HCT116 (cell line): ENCODE data around the gene MAP7. TPM values are rescaled to one million over a fixed set of nuclear protein-coding genes. Genes with fewer than 3 reads are reported as not detected.

Source experiments
- ATAC-seq: fragments of 200-7000 bp; cut with Tn5 transposase; 2 replicates; pipeline ENCODE4 v1.9.1; 2020; ENCODE audit warnings: mild to moderate bottlenecking, moderate library complexity
- BruUV-seq: library from RNA; stranded (reverse); fragments of 400-500 nt; replicated peaks from 2 replicates; lab custom pipeline; 2021; lab: Mats Ljungman, UMichigan
- CTCF ChIA-PET: fragments of 300-600 bp; sonication (Branson Sonifier 250); formaldehyde crosslinking; loops from one replicate; lab custom pipeline; 2021; ENCODE audit warnings: antibody characterized with exemption; lab: Charles Lee
- POLR2A ChIA-PET: fragments of 300-600, 350-600 bp; sonication (Branson Sonifier 250); formaldehyde crosslinking; loops from one replicate; lab custom pipeline; 2021; ENCODE audit warnings: antibody characterized with exemption; lab: Charles Lee
- RAD21 ChIA-PET, 2 experiments: fragments of 300-600 bp; sonication (Branson Sonifier 250); formaldehyde crosslinking; loops; one replicate each; lab custom pipeline; 2023; ENCODE audit warnings: low total read pairs in 2 of 2; ENCODE audit not compliant: uncharacterized antibody in 2 of 2, unreplicated experiment in 2 of 2, low non-redundant PET in 1 of 2; lab: Charles Lee
- DNase-seq: peaks from one replicate; pipeline ENCODE4 v3.0.0-alpha.2; 2010; ENCODE audit warnings: low read depth, low spot score
- H2AFZ ChIP-seq: fragments of 200-600 bp; shearing (Covaris generic), sonication (generic); 2 replicates; pipeline ENCODE4 v1.6.1; 2017; ENCODE audit warnings: low read depth, mixed run types, mixed read lengths, antibody characterized with exemption, low read length; ENCODE audit not compliant: poor library complexity, severe bottlenecking
- H3K27ac ChIP-seq: 2 replicates; pipeline ENCODE4 v1.5.1; 2012; ENCODE audit warnings: low read depth, low read length
- H3K27me3 ChIP-seq: fragments of 200-600 bp; sonication (generic); 2 replicates; pipeline ENCODE4 v1.6.1; 2016; ENCODE audit warnings: mixed run types, low read length, mixed read lengths; ENCODE audit not compliant: insufficient read depth
- H3K36me3 ChIP-seq, 2 experiments: fragments of 200-500 bp in 1 of 2; fragments of 200-600 bp in 1 of 2; sonication (Bioruptor generic) in 1 of 2; sonication (generic) in 1 of 2; 2 replicates each; pipeline versions ENCODE4 v1.5.1 to v1.6.1; 2014 to 2016; ENCODE audit warnings: low read length in 2 of 2, inconsistent platforms in 1 of 2, mixed read lengths in 1 of 2, mixed run types in 1 of 2; ENCODE audit not compliant: insufficient read depth in 2 of 2, control insufficient read depth in 1 of 2
- H3K4me1 ChIP-seq, 2 experiments: fragments of 200-600 bp in 1 of 2; sonication (generic) in 1 of 2; 2 replicates each; pipeline versions ENCODE4 v1.5.1 to v1.6.1; 2012 to 2017; ENCODE audit warnings: low read length in 2 of 2, inconsistent platforms in 1 of 2, mild to moderate bottlenecking in 1 of 2, mixed read lengths in 1 of 2, mixed run types in 1 of 2, moderate library complexity in 1 of 2; ENCODE audit not compliant: insufficient read depth in 2 of 2, control insufficient read depth in 1 of 2
- H3K4me2 ChIP-seq: fragments of 200-600 bp; sonication (generic); 2 replicates; pipeline ENCODE4 v1.6.1; 2017; ENCODE audit warnings: mixed run types, low read length, mixed read lengths
- H3K4me3 ChIP-seq, 2 experiments: fragments of 200-600 bp in 1 of 2; sonication (generic) in 1 of 2; replicated peaks in 1 of 2; 2 replicates each; pipeline ENCODE4 v1.5.1; 2011 to 2016; ENCODE audit warnings: low read length in 2 of 2, control low read depth in 1 of 2, low read depth in 1 of 2, mild to moderate bottlenecking in 1 of 2, mixed read lengths in 1 of 2, mixed run types in 1 of 2
- H3K79me2 ChIP-seq: fragments of 200-600 bp; sonication (generic); 2 replicates; pipeline ENCODE4 v1.6.1; 2017; ENCODE audit warnings: mild to moderate bottlenecking, mixed run types, low read length, moderate library complexity, mixed read lengths; ENCODE audit not compliant: insufficient read depth
- H3K9ac ChIP-seq: fragments of 200-600 bp; sonication (generic); 2 replicates; pipeline ENCODE4 v1.6.1; 2016; ENCODE audit warnings: low read length, mixed read lengths
- H3K9me2 ChIP-seq: fragments of 200-600 bp; sonication (generic), shearing (Covaris generic); 2 replicates; pipeline ENCODE4 v1.6.1; 2017; ENCODE audit warnings: mixed run types, mild to moderate bottlenecking, moderate library complexity; ENCODE audit not compliant: insufficient read depth
- H3K9me3 ChIP-seq, 2 experiments: fragments of 200-500 bp in 1 of 2; fragments of 200-600 bp in 1 of 2; sonication (Bioruptor generic) in 1 of 2; sonication (generic) in 1 of 2; 2 replicates each; pipeline ENCODE4 v1.6.1; 2014 to 2017; ENCODE audit warnings: low read length in 2 of 2, mixed read lengths in 2 of 2, inconsistent platforms in 1 of 2, low read depth in 1 of 2, mild to moderate bottlenecking in 1 of 2, mixed run types in 1 of 2, moderate library complexity in 1 of 2; ENCODE audit not compliant: control insufficient read depth in 1 of 2, insufficient read depth in 1 of 2
- H4K20me1 ChIP-seq: fragments of 200-600 bp; sonication (generic), shearing (Covaris generic); 2 replicates; pipeline ENCODE4 v1.6.1; 2017; ENCODE audit warnings: mixed run types, mild to moderate bottlenecking, moderate library complexity; ENCODE audit not compliant: insufficient read depth
- ATF3 ChIP-seq: IDR thresholded peaks from 2 replicates; pipeline ENCODE4 v1.6.1; 2012
- CBX3 ChIP-seq: IDR thresholded peaks from 2 replicates; pipeline ENCODE4 v1.6.1; 2012; ENCODE audit warnings: low read depth
- CTCF ChIP-seq, 3 experiments: fragments of 200-600 bp in 1 of 3; sonication (generic) in 1 of 3; IDR thresholded peaks in 2 of 3; conservative IDR thresholded peaks in 1 of 3; 2 replicates each; pipeline ENCODE4 v1.5.1; 2012 to 2017; ENCODE audit warnings: low read depth in 2 of 3, low read length in 2 of 3, antibody characterized with exemption in 1 of 3, borderline replicate concordance in 1 of 3, control low read depth in 1 of 3, mild to moderate bottlenecking in 1 of 3, mixed read lengths in 1 of 3, mixed run types in 1 of 3, moderate library complexity in 1 of 3; ENCODE audit not compliant: insufficient read depth in 1 of 3
- EGR1 ChIP-seq: IDR thresholded peaks from 2 replicates; pipeline ENCODE4 v1.6.1; 2012; ENCODE audit warnings: low read depth
- EZH2 ChIP-seq: fragments of 200-600 bp; sonication (generic); IDR thresholded peaks from 2 replicates; pipeline ENCODE4 v1.6.1; 2017; ENCODE audit warnings: antibody characterized with exemption, mixed run types
- FOSL1 ChIP-seq: IDR thresholded peaks from 2 replicates; pipeline ENCODE4 v1.6.1; 2012; ENCODE audit warnings: low read depth
- JUND ChIP-seq: IDR thresholded peaks from 2 replicates; pipeline ENCODE4 v1.6.1; 2012
- POLR2A ChIP-seq: IDR thresholded peaks from 2 replicates; pipeline ENCODE4 v1.7.0; 2011; ENCODE audit warnings: borderline replicate concordance; ENCODE audit not compliant: insufficient read depth, insufficient read length; ENCODE audit errors: extremely low read depth
- RAD21 ChIP-seq: IDR thresholded peaks from 2 replicates; pipeline ENCODE4 v1.6.1; 2012; ENCODE audit warnings: low read depth, mild to moderate bottlenecking
- REST ChIP-seq: IDR thresholded peaks from 2 replicates; pipeline ENCODE4 v1.6.1; 2012; ENCODE audit warnings: low read depth
- SP1 ChIP-seq: IDR thresholded peaks from 2 replicates; pipeline ENCODE4 v1.6.1; 2012; ENCODE audit warnings: low read depth
- SRF ChIP-seq: IDR thresholded peaks from 2 replicates; pipeline ENCODE4 v1.6.1; 2012; ENCODE audit warnings: low read depth
- YY1 ChIP-seq: IDR thresholded peaks from 2 replicates; pipeline ENCODE4 v1.6.1; 2011; ENCODE audit warnings: low read length, low read depth, moderate library complexity, mild to moderate bottlenecking; ENCODE audit not compliant: insufficient replicate concordance; ENCODE audit errors: extremely low read depth
- ZBTB33 ChIP-seq: IDR thresholded peaks from 2 replicates; pipeline ENCODE4 v1.6.1; 2011; ENCODE audit warnings: mild to moderate bottlenecking, low read length, moderate library complexity; ENCODE audit not compliant: insufficient replicate concordance; ENCODE audit errors: extremely low read depth
- ZFX ChIP-seq: fragments of 450-650 bp; IDR thresholded peaks from 2 replicates; pipeline ENCODE4 v1.6.1; 2017
- intact Hi-C: fragments of 100-400 bp; cut with micrococcal nuclease; formaldehyde crosslinking; loops from 2 replicates; pipeline ENCODE4 v1.10.0; 2022
- total RNA-seq: library from RNA; stranded (reverse); gene quantifications from one replicate; pipeline ENCODE4 v1.2.1, GENCODE V29; 2021; ENCODE audit not compliant: unreplicated experiment

The MAP7 gene
- total RNA-seq, 1 experiment from 2014 or later: 35.5 TPM

GRCh38 chr6:136334853-136335252 is 215.4 kb downstream of the MAP7 start:
- Histone ChIP-seq H3K4me2 (no peak overlapping the region), H3K9me3 (no peaks in the 10 kb centered on the region), H3K79me2 (no peaks in the 10 kb centered on the region), H2AFZ (no peak overlapping the region), H4K20me1 (no peaks in the 10 kb centered on the region), H3K9me2 (no peaks in the 10 kb centered on the region), H3K9ac (no peak overlapping the region), H3K4me3 (no peak overlapping the region), H3K27me3 (no peaks in the 10 kb centered on the region), H3K4me1 (no peaks in the 10 kb centered on the region), H3K36me3 (no peaks in the 10 kb centered on the region), H3K27ac (no peak overlapping the region)
- DNase-seq (no peak), ATAC-seq (peak; percentile 80)
- BruUV-seq: no TSS peak
- RAD21 ChIA-PET: no interaction called here
- POLR2A ChIA-PET: no interaction called here
- TF ChIP-seq EGR1 (no peak), CTCF (IDR thresholded peaks at IDR 0.05 in 2 of 3, conservative IDR thresholded peaks at IDR 0.05 in 1 of 3; ENCODE audit: borderline replicate concordance in 1 of 3, insufficient read depth in 1 of 3, low read depth in 2 of 3, low read length in 2 of 3) (peak in 2 of 3 experiments; percentile 38 to 47; a peak in 3 of 6 replicates)
- intact Hi-C loops: no loop called here
- CTCF ChIA-PET: no interaction called here

GRCh38 chr6:136334465-136334846 is 215.8 kb downstream of the MAP7 start:
- no peaks in the 10 kb centered on the region for H4K20me1 ChIP-seq
- CTCF ChIA-PET: no interaction called here
- no peak overlapping the region for H3K4me3 ChIP-seq
- no peaks in the 10 kb centered on the region for H3K9me2 ChIP-seq
- no peak overlapping the region for H3K27ac ChIP-seq
- RAD21 ChIA-PET: no interaction called here
- BruUV-seq: no TSS peak
- no peaks in the 10 kb centered on the region for H3K27me3 ChIP-seq
- no peak overlapping the region for H3K4me2 ChIP-seq
- ATAC-seq: no peak
- no peak overlapping the region for H2AFZ ChIP-seq
- POLR2A ChIA-PET: no interaction called here
- H3K9me3 ChIP-seq: no peaks in the 10 kb centered on the region
- intact Hi-C loops: no loop called here
- no peak overlapping the region for H3K9ac ChIP-seq
- H3K4me1 ChIP-seq: no peaks in the 10 kb centered on the region
- no peaks in the 10 kb centered on the region for H3K36me3 ChIP-seq
- no peaks in the 10 kb centered on the region for H3K79me2 ChIP-seq
- DNase-seq: no peak
- TF ChIP-seq ZBTB33 (no peak), SP1 (no peak), YY1 (no peak), ATF3 (no peak), JUND (no peak), SRF (no peak), CBX3 (no peak), REST (no peak), POLR2A (no peak), FOSL1 (no peak), RAD21 (no peak), EZH2 (no peak), ZFX (no peak)
